Liver (tissue), 3 donors: ENCODE data around the gene PHLPP1.

ENCODE experiments used
- CTCF ChIP-seq: fragments of 150-350 bp; IDR thresholded peaks from 2 replicates; pipeline ENCODE4 v1.5.1; 2017; ENCODE audit warnings: improper control_type of control experiment, low read depth, low read length; ENCODE audit not compliant: missing input control
- EGR1 ChIP-seq, 2 donors: IDR thresholded peaks; 2 replicates each; pipeline ENCODE4 v1.6.1; 2016 to 2018; ENCODE audit warnings: antibody characterized with exemption in 2 of 2, low read depth in 2 of 2
- MAX ChIP-seq: IDR thresholded peaks from 2 replicates; pipeline ENCODE4 v1.6.1; 2016; ENCODE audit warnings: antibody characterized with exemption
- donor health status: healthy.
- donor health status: healthy.

DNA sequence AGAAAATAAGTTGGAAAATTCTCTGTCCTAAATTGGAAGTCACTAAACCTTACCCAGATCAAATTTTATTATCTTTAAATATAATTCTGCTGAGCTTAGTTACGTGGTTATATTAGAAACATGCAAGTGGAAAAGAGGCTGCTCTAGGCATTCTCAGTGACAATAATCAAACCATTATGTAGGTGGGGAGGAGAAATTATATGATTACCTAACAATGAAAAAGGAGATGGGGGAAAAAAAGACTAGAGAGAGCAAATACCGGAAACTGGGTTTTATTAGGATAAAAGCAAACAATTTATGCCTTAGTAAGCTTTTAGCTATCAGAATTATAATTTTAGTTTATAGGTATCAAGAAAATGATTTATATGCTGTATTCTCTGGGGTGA lies 53.2 kb downstream of the PHLPP1 start:
- TF ChIP-seq EGR1 (IDR thresholded peaks at IDR 0.05; ENCODE audit: low read depth in 2 of 2) (no peak), CTCF (no peak), MAX (no peak)
